ENCODE measurements around the gene VEGFD. TPM values are rescaled to one million over a fixed set of nuclear protein-coding genes. Genes with fewer than 3 reads are reported as not detected.

The VEGFD gene
- polyA plus RNA-seq, 3 donors, result not detected

DNA sequence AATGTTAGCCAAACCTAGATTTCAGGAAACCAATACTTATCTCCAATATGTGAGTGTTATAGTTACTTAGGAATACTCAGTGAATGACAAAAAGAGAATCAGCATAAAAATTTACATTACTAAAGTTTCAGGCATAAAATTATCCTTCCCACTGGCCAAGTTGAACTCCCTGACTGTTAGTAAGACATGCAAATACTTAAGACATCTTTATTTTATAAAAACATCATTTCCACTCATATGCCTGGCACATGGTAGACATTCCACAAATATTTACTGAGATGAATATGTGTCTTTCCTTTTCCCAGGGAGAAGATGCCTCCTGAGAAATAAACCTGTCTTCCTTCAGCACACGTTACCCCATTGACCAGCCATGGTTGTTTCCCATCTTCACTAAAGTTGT is 7.3 kb downstream of the VEGFD start:
- no peaks in the 10 kb centered on the region for H3K4me1 Mint-ChIP-seq
- H3K9me3 Mint-ChIP-seq, result peaks cover 0 to 3% (median 2%) of the 10 kb centered on the region in 7 donors
- intact Hi-C loops (cut with micrococcal nuclease), result no loop called here
- no CpG with 5 or more reads among the region's 1 CpG for WGBS (ENCODE audit: insufficient coverage)
- Histone ChIP-seq H3K9ac (ENCODE audit: insufficient read depth, low read length, poor library complexity, severe bottlenecking) (no peak overlapping the region), H3K4me3 (replicated peaks in 1 of 3; ENCODE audit: low read depth in 2 of 3, low read length in 3 of 3) (no peak overlapping the region), H3K4me2 (replicated peaks; ENCODE audit: extremely low read depth, low read length, poor library complexity, severe bottlenecking) (no peak overlapping the region), H3K9me3 (replicated peaks in 1 of 2; ENCODE audit: control insufficient read depth in 1 of 2, insufficient read depth in 1 of 2, low read length in 2 of 2) (no peaks in the 10 kb centered on the region), H3K79me2 (ENCODE audit: insufficient read depth, low read length) (no peaks in the 10 kb centered on the region), H2AFZ (ENCODE audit: insufficient read depth, low read depth, low read length, poor library complexity, severe bottlenecking) (no peak overlapping the region), H3K27me3 (ENCODE audit: control insufficient read depth in 2 of 2, insufficient read depth in 2 of 2, low read length in 2 of 2) (peaks cover 0 to 29% of the 10 kb centered on the region in 2 donors), H3K4me1 (ENCODE audit: control insufficient read depth in 1 of 2, insufficient read depth in 2 of 2, low read length in 2 of 2) (no peaks in the 10 kb centered on the region), H4K20me1 (ENCODE audit: insufficient read depth, low read length) (no peaks in the 10 kb centered on the region), H3K36me3 (replicated peaks in 1 of 2; ENCODE audit: control insufficient read depth in 1 of 2, insufficient read depth in 2 of 2, low read length in 2 of 2) (no peaks in the 10 kb centered on the region), H3K27ac (ENCODE audit: low read depth in 1 of 2, low read length in 2 of 2) (no peak overlapping the region)
- peaks cover 0 to 13% (median 2%) of the 10 kb centered on the region in 3 donors for H3K27me3 Mint-ChIP-seq (ENCODE audit: low read depth in 3 of 3)
- no peaks in the 10 kb centered on the region for H3K36me3 Mint-ChIP-seq
- no peak overlapping the region for H3K4me3 Mint-ChIP-seq
- TF ChIP-seq, protein P1, sequence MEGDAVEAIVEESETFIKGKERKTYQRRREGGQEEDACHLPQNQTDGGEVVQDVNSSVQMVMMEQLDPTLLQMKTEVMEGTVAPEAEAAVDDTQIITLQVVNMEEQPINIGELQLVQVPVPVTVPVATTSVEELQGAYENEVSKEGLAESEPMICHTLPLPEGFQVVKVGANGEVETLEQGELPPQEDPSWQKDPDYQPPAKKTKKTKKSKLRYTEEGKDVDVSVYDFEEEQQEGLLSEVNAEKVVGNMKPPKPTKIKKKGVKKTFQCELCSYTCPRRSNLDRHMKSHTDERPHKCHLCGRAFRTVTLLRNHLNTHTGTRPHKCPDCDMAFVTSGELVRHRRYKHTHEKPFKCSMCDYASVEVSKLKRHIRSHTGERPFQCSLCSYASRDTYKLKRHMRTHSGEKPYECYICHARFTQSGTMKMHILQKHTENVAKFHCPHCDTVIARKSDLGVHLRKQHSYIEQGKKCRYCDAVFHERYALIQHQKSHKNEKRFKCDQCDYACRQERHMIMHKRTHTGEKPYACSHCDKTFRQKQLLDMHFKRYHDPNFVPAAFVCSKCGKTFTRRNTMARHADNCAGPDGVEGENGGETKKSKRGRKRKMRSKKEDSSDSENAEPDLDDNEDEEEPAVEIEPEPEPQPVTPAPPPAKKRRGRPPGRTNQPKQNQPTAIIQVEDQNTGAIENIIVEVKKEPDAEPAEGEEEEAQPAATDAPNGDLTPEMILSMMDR (IDR thresholded peaks at IDR 0.05), result no peak
- DNase-seq, result no peak
- no peak overlapping the region for H3K27ac Mint-ChIP-seq

DNA sequence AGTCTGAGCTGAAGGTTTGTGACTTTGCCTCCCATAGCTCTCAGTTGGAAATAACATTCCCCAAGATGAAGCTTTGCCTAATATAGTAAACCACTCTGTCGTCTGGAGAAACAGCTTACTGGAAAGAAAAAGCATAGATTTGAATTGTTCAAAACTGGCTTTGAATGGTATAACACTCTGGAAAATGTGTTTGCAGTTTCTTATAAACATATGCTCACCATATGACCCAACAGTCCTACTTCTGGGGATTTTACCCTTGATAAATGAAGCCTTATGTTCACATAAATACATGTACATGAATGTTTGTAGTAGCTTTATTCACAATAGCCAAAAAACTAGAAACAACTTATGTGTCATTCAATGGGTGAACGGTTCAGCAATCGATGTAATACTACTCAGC is 10.2 kb downstream of the VEGFD start:
- H4K20me1 ChIP-seq (ENCODE audit: insufficient read depth, low read length), result no peaks in the 10 kb centered on the region
- Mint-ChIP-seq H3K27me3 (ENCODE audit: low read depth in 3 of 3) (peaks cover 0 to 13% (median 2%) of the 10 kb centered on the region in 3 donors), H3K9me3 (peaks cover 0 to 6% (median 3%) of the 10 kb centered on the region in 7 donors), H3K4me1 (no peaks in the 10 kb centered on the region), H3K27ac (no peak overlapping the region), H3K36me3 (no peaks in the 10 kb centered on the region), H3K4me3 (no peak overlapping the region)
- H3K4me3 ChIP-seq (replicated peaks in 1 of 3; ENCODE audit: low read depth in 2 of 3, low read length in 3 of 3), result no peak overlapping the region
- peaks cover 0 to 23% of the 10 kb centered on the region in 2 donors for H3K27me3 ChIP-seq (ENCODE audit: control insufficient read depth in 2 of 2, insufficient read depth in 2 of 2, low read length in 2 of 2)
- no peaks in the 10 kb centered on the region for H3K79me2 ChIP-seq (ENCODE audit: insufficient read depth, low read length)
- no peaks in the 10 kb centered on the region for H3K4me1 ChIP-seq (ENCODE audit: control insufficient read depth in 1 of 2, insufficient read depth in 2 of 2, low read length in 2 of 2)
- intact Hi-C loops (cut with micrococcal nuclease), result no loop called here
- H3K9ac ChIP-seq (ENCODE audit: insufficient read depth, low read length, poor library complexity, severe bottlenecking), result no peak overlapping the region
- no peaks in the 10 kb centered on the region for H3K36me3 ChIP-seq (replicated peaks in 1 of 2; ENCODE audit: control insufficient read depth in 1 of 2, insufficient read depth in 2 of 2, low read length in 2 of 2)
- WGBS (ENCODE audit: insufficient coverage), result no CpG with 5 or more reads among the region's 3 CpGs
- H3K9me3 ChIP-seq (replicated peaks in 1 of 2; ENCODE audit: control insufficient read depth in 1 of 2, insufficient read depth in 1 of 2, low read length in 2 of 2), result no peaks in the 10 kb centered on the region
- H3K27ac ChIP-seq (ENCODE audit: low read depth in 1 of 2, low read length in 2 of 2), result no peak overlapping the region
- no peak overlapping the region for H2AFZ ChIP-seq (ENCODE audit: insufficient read depth, low read depth, low read length, poor library complexity, severe bottlenecking)
- TF ChIP-seq, protein P1 (IDR thresholded peaks at IDR 0.05), result no peak
- DNase-seq, result no peak
- H3K4me2 ChIP-seq (replicated peaks; ENCODE audit: extremely low read depth, low read length, poor library complexity, severe bottlenecking), result no peak overlapping the region
